GM19372 (cell line): ENCODE measurements around the gene OR2A7.
"Not testable (repeated sequence)": the region's sequence is repeated elsewhere in the genome, so short reads cannot be mapped to it uniquely, and the experiment has no call there.

Experiments
- ATAC-seq: cut with Tn5 transposase; IDR thresholded peaks from one replicate; pipeline ENCODE4 v1.9.1; 2021; ENCODE audit warnings: mild to moderate bottlenecking, low read depth, moderate library complexity; ENCODE audit not compliant: unreplicated experiment

Gene OR2A7

GRCh38 chr7:144264692-144265091 lies at the start of gene OR2A7:
TSS of gene OR2A7 (minus strand) at chr7:144264792. CDS start at chr7:144259628, 5,164 bp downstream.
- ATAC-seq: not testable (repeated sequence)

- ATAC-seq: not testable (repeated sequence)
Measured at GRCh38 chr7:144311872-144312469, 47.4 kb upstream of the OR2A7 start, which contains the start of gene OR2A1. TSS of gene OR2A1 (plus strand) at chr7:144312419. CDS start at chr7:144318125, 5,706 bp downstream.

- ATAC-seq: not testable (repeated sequence)
Measured at GRCh38 chr7:144311218-144311617, 46.6 kb upstream of the OR2A7 start.

- ATAC-seq: not testable (repeated sequence)
Measured at GRCh38 chr7:144309702-144310101, 45.1 kb upstream of the OR2A7 start.

GRCh38 chr7:144305156-144305555 lies 40.6 kb upstream of the OR2A7 start:
- not testable (repeated sequence) for ATAC-seq

GRCh38 chr7:144303607-144304006 lies 39.0 kb upstream of the OR2A7 start:
- ATAC-seq: not testable (repeated sequence)

- ATAC-seq: not testable (repeated sequence)
Measured at GRCh38 chr7:144302578-144303303, 38.1 kb upstream of the OR2A7 start.

- peak; percentile 76 for ATAC-seq
Measured at GRCh38 chr7:144293794-144294499, 29.4 kb upstream of the OR2A7 start.

GRCh38 chr7:144292384-144293161 lies 28.0 kb upstream of the OR2A7 start:
- not testable (repeated sequence) for ATAC-seq

GRCh38 chr7:144291607-144292006 lies 27.0 kb upstream of the OR2A7 start:
- ATAC-seq: not testable (repeated sequence)

GRCh38 chr7:144287171-144287784 lies 22.7 kb upstream of the OR2A7 start:
- not testable (repeated sequence) for ATAC-seq

GRCh38 chr7:144283716-144284115 lies 19.1 kb upstream of the OR2A7 start:
- ATAC-seq: not testable (repeated sequence)

GRCh38 chr7:144282490-144282889 lies 17.9 kb upstream of the OR2A7 start:
- not testable (repeated sequence) for ATAC-seq

- ATAC-seq: not testable (repeated sequence)
Measured at GRCh38 chr7:144281981-144282380, 17.4 kb upstream of the OR2A7 start.

GRCh38 chr7:144280010-144280409 lies 15.4 kb upstream of the OR2A7 start:
- not testable (repeated sequence) for ATAC-seq

- ATAC-seq: not testable (repeated sequence)
Measured at GRCh38 chr7:144275281-144275680, 10.7 kb upstream of the OR2A7 start.

GRCh38 chr7:144269188-144269587 lies 4.6 kb upstream of the OR2A7 start, which contains the start of gene CTAGE8:
TSS of gene CTAGE8 (minus strand) at chr7:144269288. CDS start at chr7:144269250, 38 bp downstream.
- ATAC-seq: not testable (repeated sequence)

GRCh38 chr7:144262128-144262527 lies 2.5 kb downstream of the OR2A7 start:
- ATAC-seq: not testable (repeated sequence)

GRCh38 chr7:144259067-144259466 lies 5.5 kb downstream of the OR2A7 start:
- not testable (repeated sequence) for ATAC-seq

GRCh38 chr7:144256112-144256511 lies 8.5 kb downstream of the OR2A7 start:
- ATAC-seq: no peak
